ENCODE measurements around the gene FGR.

- no peak for TF ChIP-seq POLR2A (IDR thresholded peaks at IDR 0.05; ENCODE audit: low read depth, low read length)
- TF ChIP-seq POLR2AphosphoS5 (IDR thresholded peaks at IDR 0.05; ENCODE audit: low read depth, low read length) = no peak
- TF ChIP-seq POU2F2 (IDR thresholded peaks at IDR 0.05; ENCODE audit: low read depth, low read length) = no peak
- no peak for TF ChIP-seq TAF1 (IDR thresholded peaks at IDR 0.05; ENCODE audit: low read depth, low read length)
These were observed 21.3 kb upstream of the FGR start for GRCh38 chr1:27656157-27656893.
